ENCODE data around the gene CCDC92. TPM values are rescaled to one million over a fixed set of nuclear protein-coding genes. Genes with fewer than 3 reads are reported as not detected.

CCDC92 gene
- polyA plus RNA-seq, 2 of the 4 experiments (the other 2 are of a cell fraction): 27.2 to 27.5 TPM

DNA sequence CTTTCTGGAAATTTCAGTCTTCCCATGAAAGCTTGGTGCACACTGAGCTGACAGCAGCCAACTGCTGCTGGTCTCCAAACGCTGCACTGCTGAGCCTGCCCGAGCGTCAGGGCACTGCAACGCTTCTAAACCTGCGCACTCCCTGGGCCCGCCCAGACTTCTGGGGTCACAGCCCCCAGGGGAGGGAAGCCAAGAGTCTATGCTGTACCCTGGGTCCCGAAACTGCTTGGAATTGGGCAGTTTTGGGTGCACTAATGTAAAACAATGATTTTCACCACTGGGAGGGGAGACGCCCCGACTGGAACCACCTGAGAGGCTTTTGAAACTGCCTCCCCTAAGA, 32.0 kb downstream of the CCDC92 start:
- Histone ChIP-seq H3K4me3 (no peak overlapping the region), H3K4me1 (no peaks in the 10 kb centered on the region), H3K9me3 (no peaks in the 10 kb centered on the region), H3K27ac (no peak overlapping the region), H3K4me2 (no peak overlapping the region)
- CTCF ChIA-PET: no interaction called here
- no peak for ATAC-seq
- TF ChIP-seq, protein P1, sequence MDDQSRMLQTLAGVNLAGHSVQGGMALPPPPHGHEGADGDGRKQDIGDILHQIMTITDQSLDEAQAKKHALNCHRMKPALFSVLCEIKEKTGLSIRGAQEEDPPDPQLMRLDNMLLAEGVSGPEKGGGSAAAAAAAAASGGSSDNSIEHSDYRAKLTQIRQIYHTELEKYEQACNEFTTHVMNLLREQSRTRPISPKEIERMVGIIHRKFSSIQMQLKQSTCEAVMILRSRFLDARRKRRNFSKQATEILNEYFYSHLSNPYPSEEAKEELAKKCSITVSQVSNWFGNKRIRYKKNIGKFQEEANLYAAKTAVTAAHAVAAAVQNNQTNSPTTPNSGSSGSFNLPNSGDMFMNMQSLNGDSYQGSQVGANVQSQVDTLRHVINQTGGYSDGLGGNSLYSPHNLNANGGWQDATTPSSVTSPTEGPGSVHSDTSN (IDR thresholded peaks at IDR 0.05): no peak
- TF ChIP-seq ZSCAN20 (CRISPR knock-in tag; IDR thresholded peaks at IDR 0.05): no peak
- TF ChIP-seq MYC (IDR thresholded peaks at IDR 0.05; ENCODE audit: borderline replicate concordance, low read length): no peak
- TF ChIP-seq RAD21 (conservative IDR thresholded peaks at IDR 0.05 in 1 of 2, IDR thresholded peaks at IDR 0.05 in 1 of 2): no peak
- TF ChIP-seq HOXA7 (CRISPR knock-in tag; IDR thresholded peaks at IDR 0.05): no peak
- no peak for TF ChIP-seq NPAS2 (CRISPR knock-in tag; IDR thresholded peaks at IDR 0.05; ENCODE audit: borderline replicate concordance)
- no peak for TF ChIP-seq RCOR1 (IDR thresholded peaks at IDR 0.05; ENCODE audit: low read depth, low read length)
- no peak for TF ChIP-seq RARB (CRISPR knock-in tag; IDR thresholded peaks at IDR 0.05)
- TF ChIP-seq SMC3 (IDR thresholded peaks at IDR 0.05): no peak
- TF ChIP-seq, protein P2, sequence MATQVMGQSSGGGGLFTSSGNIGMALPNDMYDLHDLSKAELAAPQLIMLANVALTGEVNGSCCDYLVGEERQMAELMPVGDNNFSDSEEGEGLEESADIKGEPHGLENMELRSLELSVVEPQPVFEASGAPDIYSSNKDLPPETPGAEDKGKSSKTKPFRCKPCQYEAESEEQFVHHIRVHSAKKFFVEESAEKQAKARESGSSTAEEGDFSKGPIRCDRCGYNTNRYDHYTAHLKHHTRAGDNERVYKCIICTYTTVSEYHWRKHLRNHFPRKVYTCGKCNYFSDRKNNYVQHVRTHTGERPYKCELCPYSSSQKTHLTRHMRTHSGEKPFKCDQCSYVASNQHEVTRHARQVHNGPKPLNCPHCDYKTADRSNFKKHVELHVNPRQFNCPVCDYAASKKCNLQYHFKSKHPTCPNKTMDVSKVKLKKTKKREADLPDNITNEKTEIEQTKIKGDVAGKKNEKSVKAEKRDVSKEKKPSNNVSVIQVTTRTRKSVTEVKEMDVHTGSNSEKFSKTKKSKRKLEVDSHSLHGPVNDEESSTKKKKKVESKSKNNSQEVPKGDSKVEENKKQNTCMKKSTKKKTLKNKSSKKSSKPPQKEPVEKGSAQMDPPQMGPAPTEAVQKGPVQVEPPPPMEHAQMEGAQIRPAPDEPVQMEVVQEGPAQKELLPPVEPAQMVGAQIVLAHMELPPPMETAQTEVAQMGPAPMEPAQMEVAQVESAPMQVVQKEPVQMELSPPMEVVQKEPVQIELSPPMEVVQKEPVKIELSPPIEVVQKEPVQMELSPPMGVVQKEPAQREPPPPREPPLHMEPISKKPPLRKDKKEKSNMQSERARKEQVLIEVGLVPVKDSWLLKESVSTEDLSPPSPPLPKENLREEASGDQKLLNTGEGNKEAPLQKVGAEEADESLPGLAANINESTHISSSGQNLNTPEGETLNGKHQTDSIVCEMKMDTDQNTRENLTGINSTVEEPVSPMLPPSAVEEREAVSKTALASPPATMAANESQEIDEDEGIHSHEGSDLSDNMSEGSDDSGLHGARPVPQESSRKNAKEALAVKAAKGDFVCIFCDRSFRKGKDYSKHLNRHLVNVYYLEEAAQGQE (IDR thresholded peaks at IDR 0.05): no peak
- no peak for TF ChIP-seq PHF8 (IDR thresholded peaks at IDR 0.05; ENCODE audit: borderline replicate concordance, low read depth)
- TF ChIP-seq ESRRA (IDR thresholded peaks at IDR 0.05; ENCODE audit: borderline replicate concordance, low read length): no peak
- TF ChIP-seq, protein P3, sequence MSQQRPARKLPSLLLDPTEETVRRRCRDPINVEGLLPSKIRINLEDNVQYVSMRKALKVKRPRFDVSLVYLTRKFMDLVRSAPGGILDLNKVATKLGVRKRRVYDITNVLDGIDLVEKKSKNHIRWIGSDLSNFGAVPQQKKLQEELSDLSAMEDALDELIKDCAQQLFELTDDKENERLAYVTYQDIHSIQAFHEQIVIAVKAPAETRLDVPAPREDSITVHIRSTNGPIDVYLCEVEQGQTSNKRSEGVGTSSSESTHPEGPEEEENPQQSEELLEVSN (IDR thresholded peaks at IDR 0.05; ENCODE audit: borderline replicate concordance, low read depth): no peak
- TF ChIP-seq, protein P4, sequence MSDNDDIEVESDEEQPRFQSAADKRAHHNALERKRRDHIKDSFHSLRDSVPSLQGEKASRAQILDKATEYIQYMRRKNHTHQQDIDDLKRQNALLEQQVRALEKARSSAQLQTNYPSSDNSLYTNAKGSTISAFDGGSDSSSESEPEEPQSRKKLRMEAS (IDR thresholded peaks at IDR 0.05): no peak
- no peak for TF ChIP-seq ZC3H11A (IDR thresholded peaks at IDR 0.05)
- TF ChIP-seq KDM5A (IDR thresholded peaks at IDR 0.05): no peak
- TF ChIP-seq CBX2 (IDR thresholded peaks at IDR 0.05; ENCODE audit: borderline replicate concordance, low read depth): no peak
- no peak for TF ChIP-seq CHD4 (IDR thresholded peaks at IDR 0.05; ENCODE audit: borderline replicate concordance)
- no peak for TF ChIP-seq NFE2L2 (conservative IDR thresholded peaks at IDR 0.05; ENCODE audit: low read length)
- no peak for TF ChIP-seq JUN (IDR thresholded peaks at IDR 0.05)
- 96% methylated on average over 9 of the region's 9 CpGs for WGBS (ENCODE audit: missing lambda C conversion rate)
- POLR2A ChIA-PET: no interaction called here
- no peak for DNase-seq (ENCODE audit: low read depth in 1 of 2, low spot score in 1 of 2)
- FAIRE-seq: no peak

DNA sequence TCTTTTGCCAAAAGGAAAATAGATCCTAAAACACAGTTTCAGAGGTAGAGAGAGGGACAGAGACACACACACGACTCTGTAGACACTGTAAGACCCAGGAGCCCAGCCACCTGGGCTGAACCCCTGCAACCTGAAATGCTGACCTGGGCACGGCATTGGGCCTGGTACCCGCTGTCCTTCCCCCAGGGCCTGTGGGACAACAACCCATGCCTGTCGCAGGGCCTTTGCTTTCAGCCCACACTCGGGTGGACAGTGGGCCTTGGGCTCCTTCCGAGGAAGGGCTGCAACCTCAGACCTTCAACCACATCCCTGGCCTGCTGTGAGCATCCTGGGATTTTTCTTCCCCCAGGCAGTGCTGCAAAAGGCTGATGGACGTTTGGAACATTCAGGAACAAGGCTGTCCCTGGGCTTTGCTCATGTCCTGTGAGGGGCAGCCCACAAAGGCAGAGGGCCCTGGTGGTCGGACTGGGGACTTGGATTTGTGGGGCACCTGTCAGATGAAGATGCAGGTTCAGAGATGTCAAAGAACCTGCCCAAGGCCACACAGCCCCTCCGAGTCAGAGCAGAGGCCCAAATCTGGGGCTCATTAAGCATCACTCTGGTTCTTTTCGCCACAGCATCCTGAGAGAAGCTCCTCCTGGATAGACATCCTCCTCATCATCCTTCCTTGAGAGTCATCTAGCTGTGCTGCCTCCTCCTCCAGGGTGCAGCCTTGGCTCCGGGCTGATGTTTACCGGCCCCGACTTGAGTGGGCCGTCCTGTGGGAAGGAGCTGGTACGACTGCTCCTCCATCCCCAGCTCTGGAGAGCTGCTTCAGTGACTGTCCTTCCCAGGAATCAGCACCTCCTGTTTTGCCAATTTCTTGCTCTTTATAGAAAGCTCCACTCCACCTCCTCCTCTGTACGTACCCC, 32.7 kb downstream of the CCDC92 start:
- 86% methylated on average over 16 of the region's 16 CpGs for WGBS (ENCODE audit: missing lambda C conversion rate)
- Histone ChIP-seq H3K4me3 (no peak overlapping the region), H3K4me2 (no peak overlapping the region), H3K4me1 (no peaks in the 10 kb centered on the region), H3K27ac (no peak overlapping the region), H3K9me3 (no peaks in the 10 kb centered on the region)
- ATAC-seq: no peak
- DNase-seq (ENCODE audit: low read depth in 1 of 2, low spot score in 1 of 2): no peak
- ChIA-PET CTCF (interaction anchor here (1.1 to 1.8 kb wide), 2 partner anchors 9 to 10 kb away, joined by 7 to 8 read pairs; no protein-coding TSS in a partner anchor), POLR2A (no interaction called here)
- no peak for FAIRE-seq
- TF ChIP-seq, protein P3 (IDR thresholded peaks at IDR 0.05; ENCODE audit: borderline replicate concordance, low read depth): no peak
- TF ChIP-seq ZNF302 (CRISPR knock-in tag; IDR thresholded peaks at IDR 0.05) (no peak), POLR2A (IDR thresholded peaks at IDR 0.05; ENCODE audit: low read length) (no peak), GATA3 (IDR thresholded peaks at IDR 0.05; ENCODE audit: borderline replicate concordance) (no peak), NPAS2 (CRISPR knock-in tag; IDR thresholded peaks at IDR 0.05; ENCODE audit: borderline replicate concordance) (no peak), FOSL2 (IDR thresholded peaks at IDR 0.05) (no peak), FOSL2 (CRISPR knock-in tag; IDR thresholded peaks at IDR 0.05) (no peak), HDAC2 (IDR thresholded peaks at IDR 0.05) (no peak), ZC3H11A (IDR thresholded peaks at IDR 0.05) (no peak), KDM1A (IDR thresholded peaks at IDR 0.05; ENCODE audit: low read depth) (no peak), PHF8 (IDR thresholded peaks at IDR 0.05; ENCODE audit: borderline replicate concordance, low read depth) (no peak), RAD21 (conservative IDR thresholded peaks at IDR 0.05 in 1 of 2, IDR thresholded peaks at IDR 0.05 in 1 of 2) (no peak), MAZ (IDR thresholded peaks at IDR 0.05; ENCODE audit: borderline replicate concordance, low read depth, low read length) (no peak), NFE2L2 (conservative IDR thresholded peaks at IDR 0.05; ENCODE audit: low read length) (no peak), KDM5A (IDR thresholded peaks at IDR 0.05) (no peak)
- TF ChIP-seq, protein P5, sequence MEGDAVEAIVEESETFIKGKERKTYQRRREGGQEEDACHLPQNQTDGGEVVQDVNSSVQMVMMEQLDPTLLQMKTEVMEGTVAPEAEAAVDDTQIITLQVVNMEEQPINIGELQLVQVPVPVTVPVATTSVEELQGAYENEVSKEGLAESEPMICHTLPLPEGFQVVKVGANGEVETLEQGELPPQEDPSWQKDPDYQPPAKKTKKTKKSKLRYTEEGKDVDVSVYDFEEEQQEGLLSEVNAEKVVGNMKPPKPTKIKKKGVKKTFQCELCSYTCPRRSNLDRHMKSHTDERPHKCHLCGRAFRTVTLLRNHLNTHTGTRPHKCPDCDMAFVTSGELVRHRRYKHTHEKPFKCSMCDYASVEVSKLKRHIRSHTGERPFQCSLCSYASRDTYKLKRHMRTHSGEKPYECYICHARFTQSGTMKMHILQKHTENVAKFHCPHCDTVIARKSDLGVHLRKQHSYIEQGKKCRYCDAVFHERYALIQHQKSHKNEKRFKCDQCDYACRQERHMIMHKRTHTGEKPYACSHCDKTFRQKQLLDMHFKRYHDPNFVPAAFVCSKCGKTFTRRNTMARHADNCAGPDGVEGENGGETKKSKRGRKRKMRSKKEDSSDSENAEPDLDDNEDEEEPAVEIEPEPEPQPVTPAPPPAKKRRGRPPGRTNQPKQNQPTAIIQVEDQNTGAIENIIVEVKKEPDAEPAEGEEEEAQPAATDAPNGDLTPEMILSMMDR (IDR thresholded peaks at IDR 0.05): no peak

Measured in A549 (cell line).